ENCODE results near the gene PHTF2.

PHTF2 gene

GRCh38 chr7:77798394-77799077 is at the start of gene PHTF2, which contains the start of gene TMEM60:
Gene PHTF2 (plus strand): TSS chr7:77798773.
Gene TMEM60 (minus strand): TSS chr7:77798434. CDS start chr7:77794373, 4,061 bp downstream.
- H3K27me3 Mint-ChIP-seq: no peaks in the 10 kb centered on the region
- H3K4me3 Mint-ChIP-seq: peak within 1 kb of the TSS; percentile 88
- H3K4me1 Mint-ChIP-seq: peaks cover 62% of the 10 kb centered on the region
- H3K36me3 Mint-ChIP-seq (ENCODE audit: insufficient read depth): peaks cover 14% of the 10 kb centered on the region
- peak; percentile 96 for ATAC-seq (replicated peaks; ENCODE audit: extremely low read depth, poor library complexity, severe bottlenecking)
- H3K9me3 Mint-ChIP-seq: no peaks in the 10 kb centered on the region
- peak; percentile 80 to 90 for DNase-seq (ENCODE audit: low spot score in 2 of 2)
- peak within 1 kb of the TSS; percentile 88 for H3K27ac Mint-ChIP-seq (ENCODE audit: low read depth)

GRCh38 chr7:77752016-77752415 is 46.6 kb upstream of the PHTF2 start:
- Mint-ChIP-seq H3K27me3 (no peaks in the 10 kb centered on the region), H3K4me1 (peaks cover 50% of the 10 kb centered on the region), H3K36me3 (ENCODE audit: insufficient read depth) (peaks cover 24% of the 10 kb centered on the region), H3K4me3 (no peak overlapping the region), H3K27ac (ENCODE audit: low read depth) (no peak overlapping the region), H3K9me3 (no peaks in the 10 kb centered on the region)
- no peak for ATAC-seq (replicated peaks; ENCODE audit: extremely low read depth, poor library complexity, severe bottlenecking)
- no peak for DNase-seq (ENCODE audit: low spot score in 2 of 2)

DNA sequence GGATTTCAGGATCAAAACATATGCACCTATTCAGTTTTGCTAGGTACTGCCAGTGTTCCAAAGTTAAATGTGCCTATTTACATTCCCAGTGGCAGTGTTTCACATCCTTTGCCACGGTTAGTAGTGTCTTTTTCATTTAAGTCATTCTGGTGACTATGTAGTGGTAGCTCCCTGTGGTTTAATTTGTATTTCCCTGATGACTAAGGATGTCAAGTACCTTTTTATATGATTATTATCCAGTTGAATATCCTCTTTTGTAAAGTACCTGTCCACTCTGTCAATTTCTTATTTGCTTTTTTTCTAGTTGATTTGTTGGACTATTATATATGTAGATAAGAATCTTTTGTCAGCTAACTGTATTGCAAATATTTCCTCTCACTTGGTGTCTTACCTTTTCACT is 45.4 kb upstream of the PHTF2 start:
- H3K27me3 Mint-ChIP-seq: no peaks in the 10 kb centered on the region
- peaks cover 46% of the 10 kb centered on the region for H3K4me1 Mint-ChIP-seq
- H3K27ac Mint-ChIP-seq (ENCODE audit: low read depth): no peak overlapping the region

GRCh38 chr7:77757589-77757988 is 41.0 kb upstream of the PHTF2 start:
- H3K27me3 Mint-ChIP-seq: no peaks in the 10 kb centered on the region
- ATAC-seq (replicated peaks; ENCODE audit: extremely low read depth, poor library complexity, severe bottlenecking) (no peak), DNase-seq (ENCODE audit: low spot score in 2 of 2) (no peak)
- peaks cover 28% of the 10 kb centered on the region for H3K4me1 Mint-ChIP-seq
- no peaks in the 10 kb centered on the region for H3K9me3 Mint-ChIP-seq
- peak overlapping the region; percentile 35 for H3K27ac Mint-ChIP-seq (ENCODE audit: low read depth)
- H3K4me3 Mint-ChIP-seq: no peak overlapping the region
- H3K36me3 Mint-ChIP-seq (ENCODE audit: insufficient read depth): peaks cover 6% of the 10 kb centered on the region

More for the DNA sequence above, 45.4 kb upstream of the PHTF2 start:
- Mint-ChIP-seq H3K9me3 (no peaks in the 10 kb centered on the region), H3K4me3 (no peak overlapping the region), H3K36me3 (ENCODE audit: insufficient read depth) (peaks cover 24% of the 10 kb centered on the region)
- DNase-seq (ENCODE audit: low spot score in 2 of 2): no peak
- ATAC-seq (replicated peaks; ENCODE audit: extremely low read depth, poor library complexity, severe bottlenecking): no peak

GRCh38 chr7:77759294-77759889 is 39.2 kb upstream of the PHTF2 start:
- ATAC-seq (replicated peaks; ENCODE audit: extremely low read depth, poor library complexity, severe bottlenecking) (peak; percentile 67), DNase-seq (ENCODE audit: low spot score in 2 of 2) (peak; percentile 64 to 71)
- Mint-ChIP-seq H3K4me3 (no peak overlapping the region), H3K4me1 (peaks cover 30% of the 10 kb centered on the region), H3K9me3 (no peaks in the 10 kb centered on the region), H3K27ac (ENCODE audit: low read depth) (no peak overlapping the region), H3K36me3 (ENCODE audit: insufficient read depth) (peaks cover 10% of the 10 kb centered on the region), H3K27me3 (no peaks in the 10 kb centered on the region)

DNA sequence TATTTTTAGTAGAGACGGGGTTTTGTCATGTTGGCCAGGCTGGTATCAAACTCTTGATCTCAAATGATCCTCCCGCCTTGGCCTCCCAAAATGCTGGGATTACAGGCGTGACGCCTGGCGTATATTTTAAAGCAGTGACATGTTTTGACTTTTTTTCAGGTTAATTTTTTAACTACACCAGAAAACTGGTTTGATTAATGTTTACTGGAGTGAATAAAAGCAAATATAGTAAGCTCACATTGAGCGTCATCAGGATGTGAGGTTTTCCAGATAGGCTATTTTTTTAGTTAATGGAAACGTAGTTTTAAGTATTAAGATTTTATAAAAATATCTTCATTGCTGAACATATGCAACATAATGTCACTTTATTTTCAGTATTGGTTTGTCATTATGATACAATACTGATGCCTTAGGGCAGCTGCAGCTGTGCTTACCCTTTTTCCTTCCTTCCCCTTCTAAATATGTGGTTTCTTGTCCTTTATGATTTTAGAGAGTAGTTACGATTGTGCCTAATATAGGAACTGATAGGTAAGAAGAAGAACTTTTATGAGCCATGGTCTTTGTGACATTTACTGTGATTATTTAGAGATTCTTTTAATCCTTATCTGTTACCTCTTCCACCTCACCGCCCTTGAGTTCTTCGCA is 37.6 kb upstream of the PHTF2 start:
- no peak overlapping the region for H3K27ac Mint-ChIP-seq (ENCODE audit: low read depth)
- H3K4me3 Mint-ChIP-seq: no peak overlapping the region
- no peak for ATAC-seq (replicated peaks; ENCODE audit: extremely low read depth, poor library complexity, severe bottlenecking)
- H3K9me3 Mint-ChIP-seq: no peaks in the 10 kb centered on the region
- H3K4me1 Mint-ChIP-seq: peaks cover 33% of the 10 kb centered on the region
- no peaks in the 10 kb centered on the region for H3K27me3 Mint-ChIP-seq
- H3K36me3 Mint-ChIP-seq (ENCODE audit: insufficient read depth): peaks cover 9% of the 10 kb centered on the region
- DNase-seq (ENCODE audit: low spot score in 2 of 2): no peak

- Mint-ChIP-seq H3K36me3 (ENCODE audit: insufficient read depth) (peaks cover 22% of the 10 kb centered on the region), H3K4me3 (no peak overlapping the region)
- ATAC-seq (replicated peaks; ENCODE audit: extremely low read depth, poor library complexity, severe bottlenecking): no peak
Observed at GRCh38 chr7:77765481-77765880, 33.1 kb upstream of the PHTF2 start.

DNA sequence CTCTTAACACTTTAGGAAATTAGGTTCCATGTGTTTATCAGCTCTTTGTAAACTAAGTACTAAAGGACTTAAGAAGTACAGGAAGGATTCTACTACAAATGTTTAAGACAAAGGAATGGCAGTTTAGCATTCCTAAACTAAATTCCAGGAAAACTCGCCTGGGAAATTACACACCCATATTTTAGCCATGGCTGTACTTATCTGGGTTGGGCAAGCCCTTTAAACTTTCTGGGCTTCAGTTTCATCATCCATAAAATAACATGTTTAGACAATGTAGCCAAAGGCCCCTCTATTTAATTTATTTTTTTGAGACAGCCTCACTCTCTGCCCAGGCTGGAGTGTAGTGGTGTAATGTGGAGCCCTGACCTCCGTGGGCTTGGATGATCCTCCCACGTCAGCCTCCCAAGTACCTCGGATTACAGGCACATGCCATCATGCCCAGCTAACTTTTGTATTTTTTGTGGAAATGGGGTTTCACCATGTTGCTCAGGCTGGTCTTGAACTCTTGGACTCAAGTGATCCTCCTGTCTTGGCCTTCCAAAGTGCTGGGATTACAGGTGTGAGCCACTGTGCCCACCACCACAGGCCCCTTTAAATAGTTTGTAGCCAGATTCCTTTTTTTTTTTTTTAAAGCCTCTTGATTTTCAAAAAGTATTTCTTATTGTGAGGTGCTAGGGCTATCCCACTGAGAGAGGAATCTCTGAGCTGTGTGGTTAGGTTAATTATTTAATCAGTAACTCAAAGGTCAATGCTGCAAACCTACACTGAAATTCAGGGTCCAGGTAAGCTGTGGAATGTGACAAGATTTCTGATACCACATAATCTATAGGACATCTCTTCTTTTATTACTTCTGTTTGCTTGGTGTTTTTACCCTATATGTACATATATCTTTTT is 32.4 kb upstream of the PHTF2 start:
- Mint-ChIP-seq H3K36me3 (ENCODE audit: insufficient read depth) (peaks cover 22% of the 10 kb centered on the region), H3K4me1 (peaks cover 27% of the 10 kb centered on the region), H3K27me3 (no peaks in the 10 kb centered on the region), H3K27ac (ENCODE audit: low read depth) (peak overlapping the region; percentile 42), H3K4me3 (no peak overlapping the region), H3K9me3 (no peaks in the 10 kb centered on the region)
- no peak for DNase-seq (ENCODE audit: low spot score in 2 of 2)
- no peak for ATAC-seq (replicated peaks; ENCODE audit: extremely low read depth, poor library complexity, severe bottlenecking)

More at GRCh38 chr7:77765481-77765880, 33.1 kb upstream of the PHTF2 start:
- DNase-seq (ENCODE audit: low spot score in 2 of 2): no peak
- no peak overlapping the region for H3K27ac Mint-ChIP-seq (ENCODE audit: low read depth)
- no peaks in the 10 kb centered on the region for H3K27me3 Mint-ChIP-seq
- peaks cover 27% of the 10 kb centered on the region for H3K4me1 Mint-ChIP-seq
- no peaks in the 10 kb centered on the region for H3K9me3 Mint-ChIP-seq

DNA sequence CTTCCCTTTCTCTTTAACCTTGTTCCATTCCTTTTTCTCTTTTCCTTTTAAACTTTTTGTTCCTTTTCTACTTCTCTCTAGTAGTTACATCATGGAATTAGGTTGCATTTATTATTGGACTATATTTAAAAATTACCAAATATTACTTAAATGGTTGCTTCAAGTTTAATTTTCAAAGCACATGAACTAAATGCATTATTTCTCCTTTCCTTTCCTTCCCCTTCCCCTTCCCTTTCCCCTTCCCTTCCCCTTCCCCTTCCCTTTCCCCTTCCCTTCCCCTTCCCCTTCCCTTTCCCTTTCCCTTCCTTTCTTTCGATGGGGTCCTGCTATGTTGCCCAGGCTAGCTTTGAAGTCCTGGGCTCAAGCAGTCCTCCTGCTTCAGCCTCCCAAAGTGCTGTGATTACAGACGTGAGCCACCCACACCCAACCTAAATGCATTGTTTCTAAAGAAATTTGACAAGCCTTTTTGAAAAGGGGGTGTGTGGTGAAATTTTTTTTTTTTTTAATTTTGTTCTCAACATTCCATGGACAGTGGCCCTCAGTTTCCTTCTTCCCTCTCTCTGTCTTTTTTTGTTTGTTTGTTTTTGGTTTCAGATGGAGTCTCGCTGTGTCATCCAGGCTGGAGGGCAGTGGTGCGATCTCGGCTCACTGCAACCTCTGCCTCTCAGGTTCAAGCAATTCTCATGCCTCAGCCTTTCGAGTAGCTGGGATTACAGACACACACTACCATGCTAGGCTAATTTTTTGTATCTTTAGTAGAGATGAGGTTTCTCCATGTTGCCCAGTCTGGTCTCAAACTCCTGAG is 31.6 kb upstream of the PHTF2 start:
- Mint-ChIP-seq H3K9me3 (no peaks in the 10 kb centered on the region), H3K4me3 (no peak overlapping the region), H3K27me3 (no peaks in the 10 kb centered on the region), H3K36me3 (ENCODE audit: insufficient read depth) (peaks cover 23% of the 10 kb centered on the region), H3K4me1 (peaks cover 29% of the 10 kb centered on the region), H3K27ac (ENCODE audit: low read depth) (peak overlapping the region; percentile 42)
- DNase-seq (ENCODE audit: low spot score in 2 of 2) (no peak), ATAC-seq (replicated peaks; ENCODE audit: extremely low read depth, poor library complexity, severe bottlenecking) (no peak)

- H3K27ac Mint-ChIP-seq (ENCODE audit: low read depth): no peak overlapping the region
- H3K36me3 Mint-ChIP-seq (ENCODE audit: insufficient read depth): peaks cover 30% of the 10 kb centered on the region
- no peak for DNase-seq (ENCODE audit: low spot score in 2 of 2)
Observed at GRCh38 chr7:77770316-77770715, 28.3 kb upstream of the PHTF2 start.

DNA sequence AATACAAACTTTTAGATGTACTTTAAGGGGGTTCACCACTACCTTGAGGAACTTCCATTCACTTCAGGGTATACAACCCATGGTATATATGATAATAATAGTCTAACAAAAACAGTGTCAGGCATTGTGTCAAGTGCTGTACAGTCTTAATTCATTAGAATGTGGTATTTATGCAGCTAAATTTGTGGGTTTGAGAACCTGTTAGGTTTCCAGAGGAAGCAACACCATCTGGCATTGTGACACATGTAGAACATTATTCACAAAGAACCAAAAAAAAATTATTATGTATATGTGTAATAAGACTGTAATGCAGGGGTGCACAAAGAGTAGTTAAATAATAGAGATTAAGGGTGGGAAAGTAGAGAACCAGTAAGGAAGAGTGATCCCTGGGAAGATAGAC is 26.7 kb upstream of the PHTF2 start:
- Mint-ChIP-seq H3K9me3 (no peaks in the 10 kb centered on the region), H3K4me3 (no peak overlapping the region), H3K27ac (ENCODE audit: low read depth) (peak overlapping the region; percentile 18), H3K4me1 (peaks cover 26% of the 10 kb centered on the region), H3K36me3 (ENCODE audit: insufficient read depth) (peaks cover 36% of the 10 kb centered on the region), H3K27me3 (no peaks in the 10 kb centered on the region)
- ATAC-seq (replicated peaks; ENCODE audit: extremely low read depth, poor library complexity, severe bottlenecking): no peak
- DNase-seq (ENCODE audit: low spot score in 2 of 2): no peak

More at GRCh38 chr7:77770316-77770715, 28.3 kb upstream of the PHTF2 start:
- no peaks in the 10 kb centered on the region for H3K27me3 Mint-ChIP-seq
- no peak overlapping the region for H3K4me3 Mint-ChIP-seq
- H3K9me3 Mint-ChIP-seq: no peaks in the 10 kb centered on the region
- ATAC-seq (replicated peaks; ENCODE audit: extremely low read depth, poor library complexity, severe bottlenecking): no peak
- peaks cover 24% of the 10 kb centered on the region for H3K4me1 Mint-ChIP-seq
